AG10803 (cell line): ENCODE data around the gene TPO.
"Not testable (repeated sequence)": the region's sequence is repeated elsewhere in the genome, so short reads cannot be mapped to it uniquely, and the experiment has no call there.

Experiments used
- DNase-seq: peaks from one replicate; pipeline ENCODE4 v3.0.0; 2010; ENCODE audit warnings: low read depth
- H3K4me3 ChIP-seq: 2 replicates; pipeline ENCODE4 v1.5.1; 2011; ENCODE audit warnings: mild to moderate bottlenecking, low read length, control low read depth
- CTCF ChIP-seq: conservative IDR thresholded peaks from 2 replicates; pipeline ENCODE4 v1.5.1; 2011; ENCODE audit warnings: mild to moderate bottlenecking, low read length, control low read depth, inconsistent platforms

The TPO gene

GRCh38 chr2:1488851-1489250 lies 75.6 kb downstream of the TPO start:
- H3K4me3 ChIP-seq = no peak overlapping the region
- TF ChIP-seq CTCF = no peak
- DNase-seq = no peak

GRCh38 chr2:1489486-1489885 lies 76.2 kb downstream of the TPO start:
- no peak overlapping the region for H3K4me3 ChIP-seq
- DNase-seq = no peak
- no peak for TF ChIP-seq CTCF

- DNase-seq, H3K4me3 ChIP-seq: not testable (repeated sequence)
These were observed 77.1 kb downstream of the TPO start for GRCh38 chr2:1490381-1490780.

DNA sequence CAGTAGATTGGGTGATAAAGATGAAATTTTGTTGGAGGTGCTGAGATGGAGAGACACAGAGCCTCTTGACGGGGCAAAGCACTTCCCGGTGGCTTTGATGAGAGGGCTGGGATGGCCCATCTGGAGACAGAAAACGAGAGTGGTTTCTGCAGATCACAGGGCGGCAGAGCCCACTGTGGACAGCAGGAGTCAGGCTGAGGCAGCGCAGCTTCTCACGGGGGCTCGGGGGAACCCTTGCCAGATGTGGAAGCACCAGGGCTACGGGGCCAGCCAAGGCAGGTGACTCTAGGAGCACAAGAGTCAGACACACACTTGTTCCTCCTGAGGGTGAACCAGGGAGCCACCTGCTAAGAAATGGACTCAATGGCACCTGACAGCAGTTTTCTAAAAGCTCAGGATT lies 78.5 kb downstream of the TPO start:
- DNase-seq = no peak
- H3K4me3 ChIP-seq = no peak overlapping the region
- TF ChIP-seq CTCF = no peak

GRCh38 chr2:1492231-1492630 lies 79.0 kb downstream of the TPO start:
- H3K4me3 ChIP-seq = not testable (repeated sequence)

GRCh38 chr2:1492711-1493430 lies 79.6 kb downstream of the TPO start:
- H3K4me3 ChIP-seq = no peak overlapping the region
- DNase-seq = no peak
- no peak for TF ChIP-seq CTCF

More at GRCh38 chr2:1492231-1492630, 79.0 kb downstream of the TPO start:
- not testable (repeated sequence) for DNase-seq

- no peak for DNase-seq
- H3K4me3 ChIP-seq = no peak overlapping the region
- TF ChIP-seq CTCF = no peak
These were observed 80.3 kb downstream of the TPO start for GRCh38 chr2:1493431-1494126.

DNA sequence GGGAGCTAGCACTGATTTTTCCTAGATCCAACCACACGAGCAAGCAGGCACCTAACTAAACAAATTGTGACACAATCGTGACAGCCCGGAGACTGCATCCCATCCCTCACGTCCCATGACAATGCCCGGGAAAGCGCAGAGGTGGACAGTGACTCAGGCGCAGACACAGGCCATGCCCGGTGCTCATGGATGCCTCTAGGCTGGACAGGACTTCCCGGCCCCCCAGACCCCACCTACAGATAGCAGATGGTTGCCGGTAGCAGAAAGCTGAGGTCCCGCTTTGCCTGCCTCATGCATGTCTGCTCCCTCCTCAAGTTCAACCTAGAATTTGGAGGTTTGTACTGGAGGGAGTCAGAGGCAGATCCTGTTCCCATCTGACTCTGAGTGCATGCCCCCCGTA lies 81.0 kb downstream of the TPO start:
- H3K4me3 ChIP-seq = no peak overlapping the region
- TF ChIP-seq CTCF = no peak

More for the DNA sequence above, 81.0 kb downstream of the TPO start:
- DNase-seq = no peak
